Caco-2 (cell line): ENCODE data around the gene KCTD1. TPM values are rescaled to one million over a fixed set of nuclear protein-coding genes. Genes with fewer than 3 reads are reported as not detected.

Experiments
- BruUV-seq: library from RNA; stranded (reverse); fragments of 400-500 nt; replicated peaks from 2 replicates; lab custom pipeline; 2021; lab: Mats Ljungman, UMichigan
- CTCF ChIA-PET: fragments of 300-600 bp; sonication (Branson Sonifier 250); formaldehyde crosslinking; loops from one replicate; lab custom pipeline; 2022; ENCODE audit warnings: antibody characterized with exemption; lab: Charles Lee
- POLR2A ChIA-PET: fragments of 300-600 bp; sonication (Branson Sonifier 250); formaldehyde crosslinking; loops from one replicate; lab custom pipeline; 2022; ENCODE audit warnings: antibody characterized with exemption; lab: Charles Lee
- DNase-seq, 2 experiments: peaks; one replicate each; pipeline versions ENCODE4 v3.0.0 to v3.0.0-alpha.2; 2020 to 2022
- H3K27me3 ChIP-seq: replicated peaks from 2 replicates; pipeline ENCODE4 v1.6.0; 2011; ENCODE audit warnings: low read length; ENCODE audit not compliant: control insufficient read depth, insufficient read depth
- H3K36me3 ChIP-seq: 2 replicates; pipeline ENCODE4 v1.5.1; 2011; ENCODE audit warnings: low read length; ENCODE audit not compliant: control insufficient read depth, insufficient read depth
- H3K4me1 ChIP-seq: fragments of 250-450 bp; sonication (Bioruptor Pico); 2 replicates; pipeline ENCODE4 v1.5.1; 2020; ENCODE audit warnings: mild to moderate bottlenecking
- H3K4me3 ChIP-seq: 2 replicates; pipeline ENCODE4 v1.5.1; 2011; ENCODE audit warnings: low read depth, mild to moderate bottlenecking, control low read depth, low read length
- H3K9me3 ChIP-seq: fragments of 250-450 bp; sonication (Bioruptor Pico); 2 replicates; pipeline ENCODE4 v1.5.1; 2020; ENCODE audit warnings: mild to moderate bottlenecking, moderate library complexity
- H3K27ac Mint-ChIP-seq: one replicate; pipeline ENCODE4 v1.8.0; 2022; ENCODE audit warnings: mixed read lengths; ENCODE audit not compliant: unreplicated experiment
- H3K27me3 Mint-ChIP-seq: one replicate; pipeline ENCODE4 v1.8.0; 2022; ENCODE audit warnings: mixed read lengths; ENCODE audit not compliant: insufficient read depth, unreplicated experiment
- H3K36me3 Mint-ChIP-seq: one replicate; pipeline ENCODE4 v1.8.0; 2022; ENCODE audit warnings: mild to moderate bottlenecking, mixed read lengths; ENCODE audit not compliant: insufficient read depth, unreplicated experiment
- H3K4me1 Mint-ChIP-seq: one replicate; pipeline ENCODE4 v1.8.0; 2022; ENCODE audit warnings: low read depth, mixed read lengths; ENCODE audit not compliant: unreplicated experiment
- H3K4me3 Mint-ChIP-seq: one replicate; pipeline ENCODE4 v1.8.0; 2022; ENCODE audit warnings: mild to moderate bottlenecking, moderate library complexity, mixed read lengths; ENCODE audit not compliant: unreplicated experiment
- H3K9me3 Mint-ChIP-seq: one replicate; pipeline ENCODE4 v1.8.0; 2022; ENCODE audit warnings: mixed read lengths; ENCODE audit not compliant: unreplicated experiment
- CTCF ChIP-seq, 2 experiments: fragments of 200-600 bp in 1 of 2; IDR thresholded peaks; 1 replicate in 1 of 2; 2 replicates in 1 of 2; pipeline versions ENCODE4 v1.5.1 to v1.8.0; 2011 to 2022; ENCODE audit warnings: antibody characterized with exemption in 1 of 2, control low read depth in 1 of 2, inconsistent platforms in 1 of 2, low read depth in 1 of 2, low read length in 1 of 2, mild to moderate bottlenecking in 1 of 2, moderate library complexity in 1 of 2; ENCODE audit not compliant: insufficient read depth in 1 of 2, severe bottlenecking in 1 of 2, unreplicated experiment in 1 of 2
- intact Hi-C: fragments of 100-400 bp; cut with micrococcal nuclease; formaldehyde crosslinking; loops from one replicate; pipeline ENCODE4 v1.10.0; 2022; ENCODE audit not compliant: unreplicated experiment
- total RNA-seq: library from RNA; stranded (reverse); gene quantifications from 2 replicates; pipeline ENCODE4 v1.2.3, GENCODE V29; 2022

The KCTD1 gene
- total RNA-seq, 1 experiment from 2014 or later: 5.7 TPM

GRCh38 chr18:26526128-26526965 is 22.0 kb downstream of the KCTD1 start:
- no peak overlapping the region for H3K27ac Mint-ChIP-seq
- H3K36me3 Mint-ChIP-seq: no peaks in the 10 kb centered on the region
- CTCF ChIA-PET: interaction anchor here (1.1 kb wide), 1 partner anchor 125 kb away, joined by 3 read pairs; no protein-coding TSS in a partner anchor
- no peaks in the 10 kb centered on the region for H3K27me3 Mint-ChIP-seq
- H3K9me3 Mint-ChIP-seq: no peaks in the 10 kb centered on the region
- TF ChIP-seq CTCF (IDR thresholded peaks at IDR 0.05; ENCODE audit: insufficient read depth in 1 of 2, low read depth in 1 of 2, low read length in 1 of 2, severe bottlenecking in 1 of 2, unreplicated experiment in 1 of 2): no peak
- POLR2A ChIA-PET: no interaction called here
- no peak for DNase-seq
- H3K36me3 ChIP-seq: no peaks in the 10 kb centered on the region
- no peaks in the 10 kb centered on the region for H3K27me3 ChIP-seq
- intact Hi-C loops: no loop called here
- no peaks in the 10 kb centered on the region for H3K4me1 ChIP-seq
- no peak overlapping the region for H3K4me3 ChIP-seq
- H3K4me3 Mint-ChIP-seq: no peak overlapping the region
- H3K4me1 Mint-ChIP-seq: peaks cover 20% of the 10 kb centered on the region
- no peaks in the 10 kb centered on the region for H3K9me3 ChIP-seq
- no TSS peak for BruUV-seq

- peaks cover 20% of the 10 kb centered on the region for H3K4me1 Mint-ChIP-seq
- Histone ChIP-seq H3K27me3 (no peaks in the 10 kb centered on the region), H3K4me1 (no peaks in the 10 kb centered on the region), H3K9me3 (no peaks in the 10 kb centered on the region), H3K36me3 (no peaks in the 10 kb centered on the region), H3K4me3 (no peak overlapping the region)
- no peak for DNase-seq
- POLR2A ChIA-PET: no interaction called here
- no peak overlapping the region for H3K27ac Mint-ChIP-seq
- H3K4me3 Mint-ChIP-seq: no peak overlapping the region
- no TSS peak for BruUV-seq
- no peaks in the 10 kb centered on the region for H3K36me3 Mint-ChIP-seq
- CTCF ChIA-PET: no interaction called here
- TF ChIP-seq CTCF (IDR thresholded peaks at IDR 0.05; ENCODE audit: insufficient read depth in 1 of 2, low read depth in 1 of 2, low read length in 1 of 2, severe bottlenecking in 1 of 2, unreplicated experiment in 1 of 2): no peak
- intact Hi-C loops: no loop called here
- H3K9me3 Mint-ChIP-seq: no peaks in the 10 kb centered on the region
- H3K27me3 Mint-ChIP-seq: no peaks in the 10 kb centered on the region
Observed at GRCh38 chr18:26524504-26525351, 23.6 kb downstream of the KCTD1 start.

- no peaks in the 10 kb centered on the region for H3K9me3 ChIP-seq
- Mint-ChIP-seq H3K4me1 (peaks cover 15% of the 10 kb centered on the region), H3K27ac (no peak overlapping the region), H3K36me3 (no peaks in the 10 kb centered on the region), H3K9me3 (no peaks in the 10 kb centered on the region), H3K4me3 (no peak overlapping the region), H3K27me3 (no peaks in the 10 kb centered on the region)
- CTCF ChIA-PET: no interaction called here
- H3K4me3 ChIP-seq: no peak overlapping the region
- H3K27me3 ChIP-seq: no peaks in the 10 kb centered on the region
- intact Hi-C loops: no loop called here
- no TSS peak for BruUV-seq
- H3K36me3 ChIP-seq: no peaks in the 10 kb centered on the region
- DNase-seq: no peak
- no peak for TF ChIP-seq CTCF (IDR thresholded peaks at IDR 0.05; ENCODE audit: insufficient read depth in 1 of 2, low read depth in 1 of 2, low read length in 1 of 2, severe bottlenecking in 1 of 2, unreplicated experiment in 1 of 2)
- H3K4me1 ChIP-seq: no peaks in the 10 kb centered on the region
- POLR2A ChIA-PET: no interaction called here
Observed at GRCh38 chr18:26524002-26524401, 24.4 kb downstream of the KCTD1 start.
